Measurements from ENCODE around the gene GATA2. TPM values are rescaled to one million over a fixed set of nuclear protein-coding genes. Genes with fewer than 3 reads are reported as not detected.

Gene GATA2
- polyA plus RNA-seq, 3 donors, result 0.07 to 0.36 TPM; not detected in 1

DNA sequence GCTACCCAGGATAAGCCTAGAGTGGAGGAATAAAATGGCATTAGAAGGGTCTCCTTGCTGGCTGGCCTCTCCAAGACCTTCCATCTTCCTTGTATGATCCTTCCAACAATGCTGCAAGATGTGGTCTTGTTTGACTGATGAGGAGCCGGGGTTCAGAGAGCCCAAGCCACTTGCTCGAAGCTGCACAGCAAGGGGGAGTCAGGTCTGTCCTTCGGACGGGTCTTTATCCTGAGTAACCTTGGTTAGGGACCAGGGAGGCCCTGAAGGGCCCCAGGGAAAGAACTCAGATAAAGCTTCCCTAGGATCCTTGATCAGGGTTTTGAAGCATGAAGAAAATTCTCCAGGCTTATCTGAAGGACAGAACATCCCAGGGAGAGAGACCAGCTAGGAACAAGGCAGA is 19.3 kb downstream of the GATA2 start:
- Mint-ChIP-seq H3K27me3 (ENCODE audit: low read depth in 3 of 3) (peaks cover 10 to 21% (median 10%) of the 10 kb centered on the region in 3 donors), H3K4me3 (no peak overlapping the region), H3K27ac (peak overlapping the region in 1 of 7 donors; percentile 47), H3K4me1 (no peaks in the 10 kb centered on the region), H3K36me3 (no peaks in the 10 kb centered on the region), H3K9me3 (no peaks in the 10 kb centered on the region)
- Histone ChIP-seq H3K9me3 (replicated peaks in 1 of 2; ENCODE audit: control insufficient read depth in 1 of 2, insufficient read depth in 1 of 2, low read length in 2 of 2) (no peaks in the 10 kb centered on the region), H3K9ac (ENCODE audit: insufficient read depth, low read length, poor library complexity, severe bottlenecking) (no peak overlapping the region), H3K79me2 (ENCODE audit: insufficient read depth, low read length) (no peaks in the 10 kb centered on the region), H2AFZ (ENCODE audit: insufficient read depth, low read depth, low read length, poor library complexity, severe bottlenecking) (no peak overlapping the region), H3K4me2 (replicated peaks; ENCODE audit: extremely low read depth, low read length, poor library complexity, severe bottlenecking) (no peak overlapping the region), H3K27ac (ENCODE audit: low read depth in 1 of 2, low read length in 2 of 2) (no peak overlapping the region), H3K36me3 (replicated peaks in 1 of 2; ENCODE audit: control insufficient read depth in 1 of 2, insufficient read depth in 2 of 2, low read length in 2 of 2) (no peaks in the 10 kb centered on the region), H3K4me1 (ENCODE audit: control insufficient read depth in 1 of 2, insufficient read depth in 2 of 2, low read length in 2 of 2) (no peaks in the 10 kb centered on the region), H3K4me3 (replicated peaks in 1 of 3; ENCODE audit: low read depth in 2 of 3, low read length in 3 of 3) (no peak overlapping the region), H3K27me3 (ENCODE audit: control insufficient read depth in 2 of 2, insufficient read depth in 2 of 2, low read length in 2 of 2) (no peaks in the 10 kb centered on the region), H4K20me1 (ENCODE audit: insufficient read depth, low read length) (no peaks in the 10 kb centered on the region)
- TF ChIP-seq, protein P1, sequence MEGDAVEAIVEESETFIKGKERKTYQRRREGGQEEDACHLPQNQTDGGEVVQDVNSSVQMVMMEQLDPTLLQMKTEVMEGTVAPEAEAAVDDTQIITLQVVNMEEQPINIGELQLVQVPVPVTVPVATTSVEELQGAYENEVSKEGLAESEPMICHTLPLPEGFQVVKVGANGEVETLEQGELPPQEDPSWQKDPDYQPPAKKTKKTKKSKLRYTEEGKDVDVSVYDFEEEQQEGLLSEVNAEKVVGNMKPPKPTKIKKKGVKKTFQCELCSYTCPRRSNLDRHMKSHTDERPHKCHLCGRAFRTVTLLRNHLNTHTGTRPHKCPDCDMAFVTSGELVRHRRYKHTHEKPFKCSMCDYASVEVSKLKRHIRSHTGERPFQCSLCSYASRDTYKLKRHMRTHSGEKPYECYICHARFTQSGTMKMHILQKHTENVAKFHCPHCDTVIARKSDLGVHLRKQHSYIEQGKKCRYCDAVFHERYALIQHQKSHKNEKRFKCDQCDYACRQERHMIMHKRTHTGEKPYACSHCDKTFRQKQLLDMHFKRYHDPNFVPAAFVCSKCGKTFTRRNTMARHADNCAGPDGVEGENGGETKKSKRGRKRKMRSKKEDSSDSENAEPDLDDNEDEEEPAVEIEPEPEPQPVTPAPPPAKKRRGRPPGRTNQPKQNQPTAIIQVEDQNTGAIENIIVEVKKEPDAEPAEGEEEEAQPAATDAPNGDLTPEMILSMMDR (IDR thresholded peaks at IDR 0.05), result no peak
- 92% methylated on average over 3 of the region's 4 CpGs for WGBS (ENCODE audit: insufficient coverage)
- no peak for DNase-seq
- intact Hi-C loops (cut with micrococcal nuclease), result no loop called here

DNA sequence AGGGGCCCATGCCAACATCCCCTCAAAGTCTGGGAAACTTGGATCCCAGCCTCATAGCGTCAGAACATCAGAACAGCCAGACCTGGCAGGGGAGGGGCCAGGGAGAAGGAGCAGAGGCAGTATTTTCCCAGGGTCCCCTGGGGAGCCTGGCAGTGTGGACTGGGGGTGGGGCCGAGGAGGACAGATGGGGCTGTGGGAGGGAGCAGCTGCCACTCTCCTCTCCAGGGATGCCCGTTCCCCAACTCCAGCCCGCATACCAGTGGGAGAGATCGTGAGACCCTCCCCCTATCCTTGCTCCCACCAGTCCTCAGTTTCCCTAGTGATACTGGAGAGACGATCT is 19.9 kb downstream of the GATA2 start:
- no peaks in the 10 kb centered on the region for H3K36me3 ChIP-seq (replicated peaks in 1 of 2; ENCODE audit: control insufficient read depth in 1 of 2, insufficient read depth in 2 of 2, low read length in 2 of 2)
- H3K27me3 ChIP-seq (ENCODE audit: control insufficient read depth in 2 of 2, insufficient read depth in 2 of 2, low read length in 2 of 2), result no peaks in the 10 kb centered on the region
- H3K27ac ChIP-seq (ENCODE audit: low read depth in 1 of 2, low read length in 2 of 2), result no peak overlapping the region
- H3K4me1 ChIP-seq (ENCODE audit: control insufficient read depth in 1 of 2, insufficient read depth in 2 of 2, low read length in 2 of 2), result no peaks in the 10 kb centered on the region
- WGBS (ENCODE audit: insufficient coverage), result 100% methylated on average over 1 of the region's 6 CpGs
- no peak overlapping the region for H3K9ac ChIP-seq (ENCODE audit: insufficient read depth, low read length, poor library complexity, severe bottlenecking)
- no peaks in the 10 kb centered on the region for H3K9me3 ChIP-seq (replicated peaks in 1 of 2; ENCODE audit: control insufficient read depth in 1 of 2, insufficient read depth in 1 of 2, low read length in 2 of 2)
- intact Hi-C loops (cut with micrococcal nuclease), result no loop called here
- Mint-ChIP-seq H3K9me3 (no peaks in the 10 kb centered on the region), H3K27ac (peak overlapping the region in 2 of 7 donors; percentile 58 to 76), H3K4me1 (no peaks in the 10 kb centered on the region), H3K27me3 (ENCODE audit: low read depth in 3 of 3) (peaks cover 10 to 23% (median 12%) of the 10 kb centered on the region in 3 donors), H3K36me3 (no peaks in the 10 kb centered on the region), H3K4me3 (no peak overlapping the region)
- H2AFZ ChIP-seq (ENCODE audit: insufficient read depth, low read depth, low read length, poor library complexity, severe bottlenecking), result no peak overlapping the region
- H4K20me1 ChIP-seq (ENCODE audit: insufficient read depth, low read length), result no peaks in the 10 kb centered on the region
- TF ChIP-seq, protein P1 (IDR thresholded peaks at IDR 0.05), result no peak
- no peak overlapping the region for H3K4me2 ChIP-seq (replicated peaks; ENCODE audit: extremely low read depth, low read length, poor library complexity, severe bottlenecking)
- H3K4me3 ChIP-seq (replicated peaks in 1 of 3; ENCODE audit: low read depth in 2 of 3, low read length in 3 of 3), result no peak overlapping the region
- H3K79me2 ChIP-seq (ENCODE audit: insufficient read depth, low read length), result no peaks in the 10 kb centered on the region
- DNase-seq, result no peak

Data from CD14-positive monocyte (primary cell).